Common myeloid progenitor, CD34-positive (primary cell): ENCODE measurements around the gene ATG2A.

Experiments used
- CTCF ChIA-PET: fragments of 350-600 bp; sonication (Branson Sonifier 250); formaldehyde crosslinking; loops from one replicate; lab custom pipeline; 2021; ENCODE audit warnings: antibody characterized with exemption; lab: Charles Lee
- POLR2A ChIA-PET: fragments of 350-600 bp; sonication (Branson Sonifier 250); formaldehyde crosslinking; loops from one replicate; lab custom pipeline; 2021; ENCODE audit warnings: antibody characterized with exemption; lab: Charles Lee
- DNase-seq, 3 donors: peaks; one replicate each; pipeline versions ENCODE4 v3.0.0 to v3.0.0-alpha.2; 2013
- H3K27ac ChIP-seq, 2 experiments: 1 replicate in 1 of 2; 2 replicates in 1 of 2; pipeline ENCODE4 v1.7.0; 2013; ENCODE audit warnings: inconsistent platforms in 2 of 2, low read length in 2 of 2, mild to moderate bottlenecking in 2 of 2, low read depth in 1 of 2, moderate library complexity in 1 of 2; ENCODE audit not compliant: severe bottlenecking in 2 of 2, insufficient read depth in 1 of 2, poor library complexity in 1 of 2
- H3K27me3 ChIP-seq, 5 experiments: replicated peaks in 2 of 5; 1 replicate in 3 of 5; 2 replicates in 2 of 5; pipeline versions ENCODE4 v1.6.1 to v1.7.0; 2013; ENCODE audit warnings: low read length in 4 of 5, mild to moderate bottlenecking in 2 of 5, moderate library complexity in 2 of 5, inconsistent platforms in 1 of 5; ENCODE audit not compliant: insufficient read depth in 5 of 5, control insufficient read depth in 4 of 5
- H3K36me3 ChIP-seq, 4 experiments: 1 replicate in 2 of 4; 2 replicates in 2 of 4; pipeline versions ENCODE4 v1.6.1 to v1.7.0; 2013; ENCODE audit warnings: low read length in 3 of 4, control low read depth in 1 of 4, mild to moderate bottlenecking in 1 of 4; ENCODE audit not compliant: control insufficient read depth in 4 of 4, insufficient read depth in 4 of 4
- H3K4me1 ChIP-seq, 4 experiments: 1 replicate in 3 of 4; 2 replicates in 1 of 4; pipeline versions ENCODE4 v1.6.1 to v1.7.1; 2013; ENCODE audit warnings: low read length in 3 of 4, mild to moderate bottlenecking in 3 of 4, control low read depth in 1 of 4, inconsistent platforms in 1 of 4, moderate library complexity in 1 of 4; ENCODE audit not compliant: control insufficient read depth in 4 of 4, insufficient read depth in 4 of 4; ENCODE audit errors: control extremely low read depth in 1 of 4
- H3K4me3 ChIP-seq, 7 experiments: 1 replicate in 4 of 7; 2 replicates in 3 of 7; pipeline versions ENCODE4 v1.5.1 to v1.7.0; 2013; ENCODE audit warnings: mild to moderate bottlenecking in 7 of 7, low read length in 6 of 7, moderate library complexity in 6 of 7, inconsistent platforms in 2 of 7, low read depth in 2 of 7, control low read depth in 1 of 7; ENCODE audit not compliant: insufficient read depth in 4 of 7, control insufficient read depth in 1 of 7; ENCODE audit errors: extremely low read depth in 1 of 7
- H3K9me3 ChIP-seq, 5 experiments: 1 replicate in 4 of 5; 2 replicates in 1 of 5; pipeline versions ENCODE4 v1.6.1 to v1.7.1; 2013; ENCODE audit warnings: low read length in 4 of 5, mild to moderate bottlenecking in 2 of 5, inconsistent platforms in 1 of 5, low read depth in 1 of 5, moderate library complexity in 1 of 5; ENCODE audit not compliant: control insufficient read depth in 4 of 5, insufficient read depth in 2 of 5; ENCODE audit errors: control extremely low read depth in 1 of 5
- whole genome bisulfite sequencing: methylation state at CpG from one replicate; pipeline ENCODE4 v1.1.5; 2013; ENCODE audit not compliant: insufficient coverage; 5-methylcytosine and 5-hydroxymethylcytosine counted together

The ATG2A gene

DNA sequence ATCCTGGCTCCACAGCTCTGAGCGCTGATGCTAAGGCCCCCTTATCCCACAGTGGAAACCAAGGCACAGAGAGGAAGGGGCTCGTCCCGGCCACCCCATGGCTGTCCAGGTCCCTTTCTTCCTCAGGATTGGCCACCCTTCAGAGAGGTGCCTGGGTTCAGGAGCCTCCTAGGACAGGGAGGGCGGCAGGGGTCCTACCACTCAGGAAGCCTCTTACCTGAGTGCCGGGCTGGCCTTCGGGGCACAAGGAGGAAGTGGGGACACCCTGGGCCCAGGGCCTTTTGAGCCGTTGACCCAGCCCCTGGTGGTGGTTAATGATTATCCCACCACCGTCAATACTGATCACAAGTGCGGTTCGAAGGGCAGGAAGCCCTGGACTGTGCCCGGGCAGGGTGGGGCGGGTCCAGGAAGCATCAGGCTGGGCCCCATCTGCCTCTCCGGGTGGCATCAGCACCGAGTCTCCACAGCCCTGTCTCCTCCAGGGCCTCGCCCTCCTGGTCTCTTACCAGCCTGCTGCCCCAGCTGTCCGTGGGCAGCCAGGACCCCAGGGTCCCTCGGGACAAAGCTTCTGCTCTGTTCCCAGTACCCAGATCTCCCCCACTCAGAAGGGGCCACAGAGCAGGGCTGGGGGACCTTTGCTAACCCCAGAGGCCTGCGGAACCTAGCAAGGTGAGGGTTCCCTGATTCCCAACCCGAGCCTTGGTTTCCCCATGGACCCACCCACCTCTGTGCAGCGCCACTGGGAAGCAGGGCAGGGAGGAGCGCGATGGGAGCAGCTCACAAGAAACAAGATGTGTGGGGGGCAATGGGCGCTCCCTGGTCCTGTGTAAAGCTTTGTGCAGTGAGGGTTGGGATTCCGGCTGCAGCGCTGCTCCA, 23.6 kb downstream of the ATG2A start:
- H3K27ac ChIP-seq: no peak overlapping the region
- no peak for DNase-seq

GRCh38 chr11:64892838-64893193, 24.2 kb downstream of the ATG2A start:
- DNase-seq: no peak
- POLR2A ChIA-PET: no interaction called here

More for the DNA sequence above, 23.6 kb downstream of the ATG2A start:
- peaks cover 0 to 30% (median 15%) of the 10 kb centered on the region in 4 experiments for H3K4me1 ChIP-seq
- no peaks in the 10 kb centered on the region for H3K9me3 ChIP-seq
- ChIA-PET POLR2A (no interaction called here), CTCF (interaction anchor here (0.7 to 36.3 kb wide), 14 partner anchors 9 to 112 kb away, joined by 3 to 1071 read pairs (median 6); partner anchors contain the start of genes CDC42BPG and EHD1)
- H3K36me3 ChIP-seq: peaks cover 0 to 38% (median 14%) of the 10 kb centered on the region in 4 experiments
- H3K27me3 ChIP-seq: no peaks in the 10 kb centered on the region
- WGBS: 66% methylated on average over 21 of the region's 25 CpGs
- no peak overlapping the region for H3K4me3 ChIP-seq

GRCh38 chr11:64892411-64892831, 24.6 kb downstream of the ATG2A start:
- H3K4me3 ChIP-seq: no peak overlapping the region
- H3K36me3 ChIP-seq: peaks cover 0 to 28% (median 10%) of the 10 kb centered on the region in 4 experiments
- DNase-seq: no peak
- no peaks in the 10 kb centered on the region for H3K27me3 ChIP-seq
- no peaks in the 10 kb centered on the region for H3K9me3 ChIP-seq
- H3K4me1 ChIP-seq: peaks cover 1 to 40% (median 24%) of the 10 kb centered on the region in 4 experiments
- no peak overlapping the region for H3K27ac ChIP-seq
- POLR2A ChIA-PET: interaction anchor here (0.6 kb wide), 1 partner anchor 13 kb away, joined by 3 read pairs; no protein-coding TSS in a partner anchor
- CTCF ChIA-PET: interaction anchor here (0.6 to 36.3 kb wide), 7 partner anchors 8 to 375 kb away, joined by 3 to 1071 read pairs (median 9); partner anchors contain the start of genes CDC42BPG and EHD1
- 73% methylated on average over 7 of the region's 11 CpGs for WGBS

More at GRCh38 chr11:64892838-64893193, 24.2 kb downstream of the ATG2A start:
- peaks cover 0 to 36% (median 20%) of the 10 kb centered on the region in 4 experiments for H3K4me1 ChIP-seq
- WGBS: 94% methylated on average over 10 of the region's 10 CpGs
- H3K27me3 ChIP-seq: no peaks in the 10 kb centered on the region
- H3K4me3 ChIP-seq: no peak overlapping the region
- no peak overlapping the region for H3K27ac ChIP-seq
- H3K9me3 ChIP-seq: no peaks in the 10 kb centered on the region
- CTCF ChIA-PET: interaction anchor here (0.6 to 36.3 kb wide), 7 partner anchors 9 to 375 kb away, joined by 3 to 1071 read pairs (median 9); partner anchors contain the start of genes CDC42BPG and EHD1
- H3K36me3 ChIP-seq: peaks cover 0 to 32% (median 11%) of the 10 kb centered on the region in 4 experiments

GRCh38 chr11:64891880-64892279, 25.1 kb downstream of the ATG2A start:
- no peak overlapping the region for H3K27ac ChIP-seq
- H3K4me1 ChIP-seq: peaks cover 3 to 43% (median 26%) of the 10 kb centered on the region in 4 experiments
- ChIA-PET CTCF (interaction anchor here (1.4 to 36.3 kb wide), 6 partner anchors 8 to 114 kb away, joined by 4 to 1071 read pairs (median 17); partner anchors contain the start of genes CDC42BPG and EHD1), POLR2A (interaction anchor here (0.6 kb wide), 1 partner anchor 13 kb away, joined by 3 read pairs; no protein-coding TSS in a partner anchor)
- DNase-seq: no peak
- H3K27me3 ChIP-seq: no peaks in the 10 kb centered on the region
- WGBS: 92% methylated on average over 1 of the region's 5 CpGs
- no peak overlapping the region for H3K4me3 ChIP-seq
- H3K36me3 ChIP-seq: peaks cover 0 to 23% (median 8%) of the 10 kb centered on the region in 4 experiments
- no peaks in the 10 kb centered on the region for H3K9me3 ChIP-seq

DNA sequence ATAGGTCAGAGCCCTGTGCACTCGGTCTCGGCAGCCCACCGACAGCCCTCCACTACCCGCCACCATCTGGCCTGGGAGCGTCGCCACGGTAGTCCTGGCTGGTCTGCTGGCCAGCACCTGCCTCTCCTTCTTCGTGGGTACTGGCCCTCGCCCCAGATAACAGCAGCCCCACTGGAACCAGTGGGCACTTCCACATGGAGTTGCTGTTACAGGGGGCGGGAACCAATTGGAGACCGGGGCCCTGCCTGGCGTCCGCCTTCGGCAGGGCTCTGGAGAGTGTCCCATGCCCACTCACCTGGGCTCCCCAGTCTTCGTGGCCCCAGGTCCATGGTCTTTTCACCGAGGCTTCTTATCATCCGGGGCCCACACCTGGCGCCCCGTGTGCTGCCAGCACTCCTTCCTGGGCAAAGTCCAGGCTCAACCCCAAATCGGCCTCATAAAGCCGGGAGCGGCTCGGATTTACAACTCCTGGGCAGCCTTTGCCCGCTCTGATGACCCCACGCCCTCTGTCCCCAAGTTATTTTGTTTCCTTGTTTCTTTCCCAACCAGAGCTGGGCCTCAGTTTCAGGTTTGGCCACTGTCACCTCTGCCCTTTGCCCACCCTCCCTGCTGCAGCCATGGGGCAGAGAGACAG, 25.7 kb downstream of the ATG2A start:
- Histone ChIP-seq H3K36me3 (peaks cover 0 to 17% (median 6%) of the 10 kb centered on the region in 4 experiments), H3K4me3 (no peak overlapping the region), H3K4me1 (peaks cover 3 to 43% (median 26%) of the 10 kb centered on the region in 4 experiments), H3K27me3 (no peaks in the 10 kb centered on the region), H3K27ac (no peak overlapping the region), H3K9me3 (no peaks in the 10 kb centered on the region)
- ChIA-PET POLR2A (interaction anchor here (1.4 kb wide), 1 partner anchor 13 kb away, joined by 5 read pairs; the partner anchor contains the start of gene EHD1), CTCF (interaction anchor here (1.4 to 36.3 kb wide), 5 partner anchors 7 to 100 kb away, joined by 3 to 1071 read pairs (median 25); partner anchors contain the start of genes CDC42BPG and EHD1)
- no peak for DNase-seq
- 97% methylated on average over 25 of the region's 25 CpGs for WGBS

DNA sequence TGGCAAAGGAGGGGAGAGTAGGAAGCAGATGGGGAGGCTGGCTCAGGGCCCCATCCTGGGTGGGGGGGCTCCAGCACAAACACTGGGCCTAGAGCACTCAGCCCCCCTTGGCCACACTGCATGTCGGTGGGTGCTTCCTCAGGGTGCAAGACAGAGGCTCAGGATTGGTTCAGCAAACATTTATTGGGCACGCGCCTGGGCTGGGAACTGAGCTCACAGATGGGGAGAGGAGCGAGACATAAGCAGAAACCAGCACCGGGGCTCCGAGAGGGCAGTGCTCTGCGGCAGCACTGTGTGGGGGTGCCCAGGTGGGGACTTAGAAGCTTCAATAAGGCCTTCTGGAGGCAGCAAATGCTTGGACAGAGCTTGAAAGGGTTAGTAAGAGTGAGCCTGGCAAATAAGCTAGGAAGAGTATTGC, 26.5 kb downstream of the ATG2A start:
- Histone ChIP-seq H3K4me1 (peaks cover 3 to 51% (median 27%) of the 10 kb centered on the region in 4 experiments), H3K36me3 (peaks cover 0 to 11% (median 4%) of the 10 kb centered on the region in 4 experiments), H3K4me3 (no peak overlapping the region), H3K27ac (no peak overlapping the region), H3K9me3 (no peaks in the 10 kb centered on the region), H3K27me3 (no peaks in the 10 kb centered on the region)
- no peak for DNase-seq
- ChIA-PET POLR2A (interaction anchor here (0.6 to 1.4 kb wide), 2 partner anchors 12 to 33 kb away, joined by 3 to 5 read pairs; partner anchors contain the start of gene EHD1), CTCF (interaction anchor here (1.1 to 36.3 kb wide), 5 partner anchors 11 to 103 kb away, joined by 3 to 1071 read pairs (median 3); partner anchors contain the start of genes CDC42BPG and EHD1)
- 94% methylated on average over 6 of the region's 7 CpGs for WGBS
